AG10803 (cell line): Measurements from ENCODE around the gene LY6G6F.

Experiments
- DNase-seq: peaks from one replicate; pipeline ENCODE4 v3.0.0; 2010; ENCODE audit warnings: low read depth
- H3K4me3 ChIP-seq: 2 replicates; pipeline ENCODE4 v1.5.1; 2011; ENCODE audit warnings: mild to moderate bottlenecking, low read length, control low read depth
- TF ChIP-seq, protein P1 (sequence below): conservative IDR thresholded peaks from 2 replicates; pipeline ENCODE4 v1.5.1; 2011; ENCODE audit warnings: mild to moderate bottlenecking, low read length, control low read depth, inconsistent platforms

Gene LY6G6F

DNA sequence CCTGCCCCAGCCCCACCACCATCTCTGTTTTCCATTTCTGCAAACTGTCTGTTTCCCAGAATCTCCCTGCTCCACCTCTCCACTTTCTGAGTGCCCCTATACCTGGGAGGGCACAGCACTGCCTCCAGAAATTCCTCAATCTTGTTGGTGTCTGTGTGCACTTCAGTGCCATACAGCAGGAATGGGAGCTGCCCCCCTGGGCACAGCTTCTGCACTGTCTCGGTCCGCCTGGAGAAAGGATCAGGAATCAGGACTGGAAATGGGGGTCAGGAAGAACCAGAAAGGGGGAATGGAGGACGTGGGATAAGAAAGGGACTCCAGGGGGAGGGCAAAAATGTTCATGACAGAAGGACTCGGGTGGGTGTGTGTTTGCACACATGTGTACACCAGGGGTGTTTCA is 27.1 kb downstream of the LY6G6F start:
- H3K4me3 ChIP-seq, result peak overlapping the region; percentile 99
- no peak for DNase-seq
- TF ChIP-seq, protein P1, sequence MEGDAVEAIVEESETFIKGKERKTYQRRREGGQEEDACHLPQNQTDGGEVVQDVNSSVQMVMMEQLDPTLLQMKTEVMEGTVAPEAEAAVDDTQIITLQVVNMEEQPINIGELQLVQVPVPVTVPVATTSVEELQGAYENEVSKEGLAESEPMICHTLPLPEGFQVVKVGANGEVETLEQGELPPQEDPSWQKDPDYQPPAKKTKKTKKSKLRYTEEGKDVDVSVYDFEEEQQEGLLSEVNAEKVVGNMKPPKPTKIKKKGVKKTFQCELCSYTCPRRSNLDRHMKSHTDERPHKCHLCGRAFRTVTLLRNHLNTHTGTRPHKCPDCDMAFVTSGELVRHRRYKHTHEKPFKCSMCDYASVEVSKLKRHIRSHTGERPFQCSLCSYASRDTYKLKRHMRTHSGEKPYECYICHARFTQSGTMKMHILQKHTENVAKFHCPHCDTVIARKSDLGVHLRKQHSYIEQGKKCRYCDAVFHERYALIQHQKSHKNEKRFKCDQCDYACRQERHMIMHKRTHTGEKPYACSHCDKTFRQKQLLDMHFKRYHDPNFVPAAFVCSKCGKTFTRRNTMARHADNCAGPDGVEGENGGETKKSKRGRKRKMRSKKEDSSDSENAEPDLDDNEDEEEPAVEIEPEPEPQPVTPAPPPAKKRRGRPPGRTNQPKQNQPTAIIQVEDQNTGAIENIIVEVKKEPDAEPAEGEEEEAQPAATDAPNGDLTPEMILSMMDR, result no peak

DNA sequence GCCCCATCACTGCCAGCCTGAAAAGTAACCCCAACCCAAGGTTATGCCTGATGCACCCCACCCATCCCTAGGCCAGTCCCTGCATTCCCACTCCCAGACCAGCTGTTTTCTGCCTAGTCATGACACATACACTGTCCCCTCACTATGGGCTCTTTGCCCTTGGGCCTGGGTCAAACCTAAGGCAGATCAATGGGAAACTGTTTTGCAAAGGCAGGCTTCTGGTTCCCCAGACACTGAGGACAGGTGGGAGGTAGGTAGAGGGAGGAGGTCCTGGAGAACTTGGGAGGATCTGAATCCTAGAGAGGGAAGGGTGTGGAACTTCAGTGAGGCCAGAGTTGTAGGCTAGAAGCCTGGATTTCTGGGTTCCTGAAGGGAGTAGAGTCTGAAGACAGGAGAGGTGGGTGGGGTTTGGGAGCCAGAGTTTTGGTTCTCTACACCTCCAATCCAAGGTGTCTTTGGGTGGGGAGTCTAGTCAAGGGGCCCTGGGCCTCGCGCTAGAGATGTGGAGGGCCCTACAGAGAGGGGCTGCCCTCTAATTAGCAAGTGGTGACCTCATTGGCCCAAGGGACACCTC is 27.7 kb downstream of the LY6G6F start:
- H3K4me3 ChIP-seq, result peak overlapping the region; percentile 99
- no peak for DNase-seq
- TF ChIP-seq, protein P1, result no peak

GRCh38 chr6:31734821-31735406 is 28.2 kb downstream of the LY6G6F start:
- DNase-seq, result peak; percentile 61
- H3K4me3 ChIP-seq, result peak overlapping the region; percentile 99
- TF ChIP-seq, protein P1, result no peak

GRCh38 chr6:31736021-31736767 is 29.5 kb downstream of the LY6G6F start, which contains the start of gene CLIC1:
Gene CLIC1 (minus strand): TSS chr6:31736530. CDS start chr6:31736300, 230 bp downstream.
- TF ChIP-seq, protein P1, result no peak
- DNase-seq, result peak; percentile 71
- H3K4me3 ChIP-seq, result peak within 1 kb of the TSS; percentile 99

DNA sequence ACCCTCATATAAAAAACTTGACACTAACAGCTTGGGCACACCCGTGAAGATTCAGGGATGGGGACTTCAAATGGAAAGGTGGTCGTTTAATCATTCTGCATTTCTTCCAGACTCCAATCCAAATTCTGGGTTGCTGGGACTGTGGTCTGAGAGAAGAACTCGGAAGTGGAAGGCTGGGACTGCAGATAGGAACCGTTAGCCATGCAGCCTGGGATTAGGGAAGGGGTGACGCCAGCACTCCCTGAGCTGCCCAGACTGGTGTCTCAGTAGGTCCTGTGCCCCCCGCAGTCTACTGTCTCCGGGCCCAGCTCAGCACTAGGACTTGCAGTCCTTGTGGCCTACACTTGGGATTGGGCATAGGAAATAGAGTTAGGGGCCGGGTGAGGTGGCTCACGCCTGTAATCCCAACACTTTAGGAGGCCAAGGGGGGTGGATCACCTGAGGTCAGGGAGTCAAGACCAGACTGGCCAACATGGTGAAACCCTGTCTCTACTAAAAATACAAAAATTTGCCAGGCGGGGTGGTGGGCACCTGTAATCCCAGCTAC is 30.2 kb downstream of the LY6G6F start:
- DNase-seq, result no peak
- TF ChIP-seq, protein P1, result no peak
- peak overlapping the region; percentile 99 for H3K4me3 ChIP-seq

GRCh38 chr6:31737315-31737990 is 30.8 kb downstream of the LY6G6F start:
- DNase-seq, result no peak
- TF ChIP-seq, protein P1, result no peak
- H3K4me3 ChIP-seq, result peak overlapping the region; percentile 24
